GM23248 (cell line): ENCODE measurements around the gene PPIP5K1. TPM values are rescaled to one million over a fixed set of nuclear protein-coding genes. Genes with fewer than 3 reads are reported as not detected.

Experiments
- DNase-seq: peaks from one replicate; pipeline ENCODE4 v3.0.0-alpha.2; 2015
- H2AFZ ChIP-seq: fragments of 200-600 bp; sonication (generic); 2 replicates; pipeline ENCODE4 v1.6.1; 2016; ENCODE audit warnings: antibody characterized with exemption
- H3F3A ChIP-seq: fragments of 200-600 bp; sonication (generic); 2 replicates; pipeline ENCODE4 v1.6.1; 2016; ENCODE audit warnings: mild to moderate bottlenecking, antibody characterized with exemption, mixed run types; ENCODE audit not compliant: insufficient read depth
- H3K27ac ChIP-seq: fragments of 200-600 bp; sonication (generic); 2 replicates; pipeline ENCODE4 v1.5.1; 2016; ENCODE audit warnings: mild to moderate bottlenecking
- H3K27me3 ChIP-seq: fragments of 200-600 bp; sonication (generic); replicated peaks from 2 replicates; pipeline ENCODE4 v1.6.1; 2016; ENCODE audit warnings: mild to moderate bottlenecking; ENCODE audit not compliant: insufficient read depth
- H3K36me3 ChIP-seq: fragments of 200-600 bp; sonication (generic); 2 replicates; pipeline ENCODE4 v1.6.1; 2016; ENCODE audit warnings: low read depth, mild to moderate bottlenecking
- H3K4me1 ChIP-seq: fragments of 200-600 bp; sonication (generic); 2 replicates; pipeline ENCODE4 v1.6.1; 2016; ENCODE audit warnings: mild to moderate bottlenecking; ENCODE audit not compliant: insufficient read depth
- H3K4me2 ChIP-seq: fragments of 200-600 bp; sonication (generic); one replicate; pipeline ENCODE4 v1.6.1; 2016; ENCODE audit warnings: mild to moderate bottlenecking; ENCODE audit not compliant: unreplicated experiment
- H3K4me3 ChIP-seq: fragments of 200-600 bp; sonication (generic); 2 replicates; pipeline ENCODE4 v1.5.1; 2016; ENCODE audit warnings: mild to moderate bottlenecking
- H3K79me2 ChIP-seq: fragments of 200-600 bp; sonication (generic); 2 replicates; pipeline ENCODE4 v1.6.1; 2016; ENCODE audit warnings: mild to moderate bottlenecking; ENCODE audit not compliant: insufficient read depth
- H3K9ac ChIP-seq: fragments of 200-600 bp; sonication (generic); 2 replicates; pipeline ENCODE4 v1.6.1; 2016; ENCODE audit warnings: mild to moderate bottlenecking
- H3K9me2 ChIP-seq: fragments of 200-600 bp; sonication (generic); 2 replicates; pipeline ENCODE4 v1.6.1; 2016; ENCODE audit warnings: mixed run types, mild to moderate bottlenecking, moderate library complexity; ENCODE audit not compliant: insufficient read depth
- H3K9me3 ChIP-seq: fragments of 200-600 bp; sonication (generic); one replicate; pipeline ENCODE4 v1.6.1; 2017; ENCODE audit warnings: low read depth
- H4K20me1 ChIP-seq: fragments of 200-600 bp; sonication (generic); 2 replicates; pipeline ENCODE4 v1.6.0; 2016; ENCODE audit not compliant: insufficient read depth
- EZH2 ChIP-seq: fragments of 200-600 bp; sonication (generic); IDR thresholded peaks from 2 replicates; pipeline ENCODE4 v1.6.1; 2018; ENCODE audit warnings: antibody characterized with exemption, mild to moderate bottlenecking; ENCODE audit not compliant: insufficient read depth, poor library complexity, severe bottlenecking
- EZH2phosphoT487 ChIP-seq: fragments of 200-600 bp; sonication (generic); IDR thresholded peaks from 2 replicates; pipeline ENCODE4 v1.6.1; 2018; ENCODE audit warnings: antibody characterized with exemption, moderate library complexity, mild to moderate bottlenecking, low read depth; ENCODE audit not compliant: insufficient read depth
- whole genome bisulfite sequencing, 2 experiments: methylation state at CpG; one replicate each; pipeline ENCODE4 v1.1.6; 2015 to 2017; ENCODE audit warnings: low lambda C conversion rate in 2 of 2, low coverage in 1 of 2; ENCODE audit errors: missing lambda C conversion rate in 2 of 2; 5-methylcytosine and 5-hydroxymethylcytosine counted together
- in situ Hi-C: fragments of 300-500 bp; cut with MboI; formaldehyde crosslinking; loops from 2 replicates; pipeline ENCODE4 v1.15.0; 2020
- polyA plus RNA-seq: library from polyadenylated mRNA; unstranded; fragments of >200 nt; fragmentation: Nextera tagmentation; extraction: Ambion mirVana; gene quantifications from 2 replicates; pipeline ENCODE4 v1.2.1, GENCODE V29; 2016
- total RNA-seq: library from RNA; depleted of rRNA; stranded (reverse); fragments of >200 nt; shearing (Covaris generic); gene quantifications from 2 replicates; pipeline ENCODE4 v1.2.3, GENCODE V29; 2014

PPIP5K1 gene
- total and polyA plus RNA-seq, 2 experiments from 2014 or later = 7.0 to 13.1 TPM

- TF ChIP-seq EZH2 = no peak
- TF ChIP-seq EZH2phosphoT487 = no peak
- H3K4me1 ChIP-seq = peaks cover 15% of the 10 kb centered on the region
- peaks cover 15% of the 10 kb centered on the region; the same call in 1 of the 2 replicates for H3K79me2 ChIP-seq
- no peaks in the 10 kb centered on the region for H3K9me2 ChIP-seq
- in situ Hi-C loops = no loop called here
- H2AFZ ChIP-seq = no peak overlapping the region
- no peak for DNase-seq
- H3F3A ChIP-seq = peaks cover 22% of the 10 kb centered on the region
- 91 to 93% methylated on average over 14 to 15 of the region's 15 CpGs for WGBS, 2 experiments
- no peaks in the 10 kb centered on the region for H3K27me3 ChIP-seq
- no peak overlapping the region for H3K4me3 ChIP-seq
- H3K4me2 ChIP-seq = no peak overlapping the region
- H4K20me1 ChIP-seq = no peaks in the 10 kb centered on the region
- peaks cover 7% of the 10 kb centered on the region for H3K36me3 ChIP-seq
- no peak overlapping the region for H3K27ac ChIP-seq
- no peaks in the 10 kb centered on the region for H3K9me3 ChIP-seq
- no peak overlapping the region for H3K9ac ChIP-seq
Measured at GRCh38 chr15:43529141-43529540, 60.9 kb downstream of the PPIP5K1 start.

- Histone ChIP-seq H3K9me3 (no peaks in the 10 kb centered on the region), H4K20me1 (no peaks in the 10 kb centered on the region), H3F3A (peaks cover 22% of the 10 kb centered on the region), H3K4me2 (no peak overlapping the region), H3K4me1 (peaks cover 15% of the 10 kb centered on the region), H3K4me3 (no peak overlapping the region), H3K9ac (no peak overlapping the region), H3K36me3 (peaks cover 7% of the 10 kb centered on the region), H3K27ac (no peak overlapping the region), H3K79me2 (peaks cover 20% of the 10 kb centered on the region), H3K9me2 (no peaks in the 10 kb centered on the region), H3K27me3 (no peaks in the 10 kb centered on the region), H2AFZ (no peak overlapping the region)
- no peak for DNase-seq
- TF ChIP-seq EZH2 (no peak), EZH2phosphoT487 (no peak)
- in situ Hi-C loops = no loop called here
- WGBS, 2 experiments = 83 to 86% methylated on average over 8 to 11 of the region's 11 CpGs
Measured at GRCh38 chr15:43528542-43529007, 61.4 kb downstream of the PPIP5K1 start.

- no peak for DNase-seq
Measured at GRCh38 chr15:43527802-43528541, 62.0 kb downstream of the PPIP5K1 start.

GRCh38 chr15:43527016-43527801, 62.8 kb downstream of the PPIP5K1 start:
- WGBS, 2 experiments = 73 to 74% methylated on average over 9 of the region's 9 CpGs
- peaks cover 7% of the 10 kb centered on the region; the same call in 1 of the 2 replicates for H3K4me1 ChIP-seq
- no peak overlapping the region for H3K4me2 ChIP-seq
- no peak for TF ChIP-seq EZH2phosphoT487
- no peak for TF ChIP-seq EZH2
- no peak for DNase-seq
- H3K9me2 ChIP-seq = no peaks in the 10 kb centered on the region
- no peak overlapping the region for H3K27ac ChIP-seq
- H3F3A ChIP-seq = peaks cover 22% of the 10 kb centered on the region
- no peaks in the 10 kb centered on the region for H3K9me3 ChIP-seq
- H3K27me3 ChIP-seq = no peaks in the 10 kb centered on the region
- H3K9ac ChIP-seq = no peak overlapping the region
- H2AFZ ChIP-seq = no peak overlapping the region
- no peak overlapping the region for H3K4me3 ChIP-seq
- H3K79me2 ChIP-seq = peaks cover 24% of the 10 kb centered on the region
- H3K36me3 ChIP-seq = peaks cover 14% of the 10 kb centered on the region
- peaks cover 4% of the 10 kb centered on the region; the same call in 1 of the 2 replicates for H4K20me1 ChIP-seq
- in situ Hi-C loops = no loop called here

More at GRCh38 chr15:43527802-43528541, 62.0 kb downstream of the PPIP5K1 start:
- no peak overlapping the region for H3K27ac ChIP-seq
- H3K36me3 ChIP-seq = peaks cover 8% of the 10 kb centered on the region
- peaks cover 24% of the 10 kb centered on the region for H3K79me2 ChIP-seq
- H3K27me3 ChIP-seq = no peaks in the 10 kb centered on the region
- no peak overlapping the region for H3K4me2 ChIP-seq
- H3K9ac ChIP-seq = no peak overlapping the region
- H4K20me1 ChIP-seq = no peaks in the 10 kb centered on the region; the same call in 1 of the 2 replicates
- peaks cover 12% of the 10 kb centered on the region for H3K4me1 ChIP-seq
- H3K9me3 ChIP-seq = no peaks in the 10 kb centered on the region
- 79 to 81% methylated on average over 12 of the region's 12 CpGs for WGBS, 2 experiments
- H2AFZ ChIP-seq = no peak overlapping the region
- no peaks in the 10 kb centered on the region for H3K9me2 ChIP-seq
- no peak overlapping the region for H3K4me3 ChIP-seq
- in situ Hi-C loops = no loop called here
- no peak for TF ChIP-seq EZH2phosphoT487
- TF ChIP-seq EZH2 = no peak
- peaks cover 22% of the 10 kb centered on the region for H3F3A ChIP-seq
